ENCODE results near the gene GDE1.

- TF ChIP-seq CTCF (IDR thresholded peaks at IDR 0.05) (no peak), POLR2A (IDR thresholded peaks at IDR 0.05) (no peak)
These were observed 3.5 kb upstream of the GDE1 start for GRCh38 chr16:19525385-19525723.
